GM23338 (cell line): ENCODE data around the gene AGBL4. TPM values are rescaled to one million over a fixed set of nuclear protein-coding genes. Genes with fewer than 3 reads are reported as not detected.

Experiments
- ATAC-seq: fragments of 200-7000 bp; cut with Tn5 transposase; 3 replicates; pipeline ENCODE4 v1.9.1; 2020
- DNase-seq: peaks from one replicate; pipeline ENCODE4 v3.0.0-alpha.2; 2015; ENCODE audit warnings: low spot score
- H2AFZ ChIP-seq: fragments of 200-600 bp; sonication (generic); 2 replicates; pipeline ENCODE4 v1.8.0; 2016; ENCODE audit warnings: antibody characterized with exemption, mild to moderate bottlenecking, moderate library complexity
- H3F3A ChIP-seq: fragments of 200-600 bp; sonication (generic); replicated peaks from 2 replicates; pipeline ENCODE4 v1.8.0; 2017; ENCODE audit warnings: antibody characterized with exemption, mixed run types, low read depth
- H3K27ac ChIP-seq: fragments of 200-600 bp; sonication (generic); 2 replicates; pipeline ENCODE4 v1.6.1; 2016; ENCODE audit warnings: low read depth
- H3K27me3 ChIP-seq: fragments of 200-600 bp; sonication (generic); 2 replicates; pipeline ENCODE4 v1.8.0; 2016; ENCODE audit warnings: mild to moderate bottlenecking, mixed run types, moderate library complexity; ENCODE audit not compliant: insufficient read depth
- H3K36me3 ChIP-seq: fragments of 200-600 bp; sonication (generic); 2 replicates; pipeline ENCODE4 v1.8.0; 2016; ENCODE audit warnings: mild to moderate bottlenecking; ENCODE audit not compliant: insufficient read depth
- H3K4me1 ChIP-seq: fragments of 200-600 bp; sonication (generic); 2 replicates; pipeline ENCODE4 v1.8.0; 2016; ENCODE audit warnings: mild to moderate bottlenecking, moderate library complexity; ENCODE audit not compliant: insufficient read depth
- H3K4me2 ChIP-seq: fragments of 200-600 bp; sonication (generic); 2 replicates; pipeline ENCODE4 v1.7.1; 2017; ENCODE audit warnings: mixed run types
- H3K4me3 ChIP-seq: fragments of 200-600 bp; sonication (generic); 2 replicates; pipeline ENCODE4 v1.6.1; 2016; ENCODE audit warnings: mixed run types
- H3K79me2 ChIP-seq: fragments of 200-600 bp; sonication (generic); replicated peaks from 2 replicates; pipeline ENCODE4 v1.8.0; 2017; ENCODE audit warnings: mild to moderate bottlenecking; ENCODE audit not compliant: insufficient read depth
- H3K9me2 ChIP-seq: fragments of 200-600 bp; sonication (generic); 2 replicates; pipeline ENCODE4 v1.8.0; 2017; ENCODE audit not compliant: insufficient read depth
- H4K20me1 ChIP-seq: fragments of 200-600 bp; sonication (generic); replicated peaks from 2 replicates; pipeline ENCODE4 v1.8.0; 2017; ENCODE audit warnings: mild to moderate bottlenecking; ENCODE audit not compliant: insufficient read depth
- H3K27ac Mint-ChIP-seq: 2 replicates; pipeline ENCODE4 v1.8.0; 2020; ENCODE audit warnings: inconsistent platforms, mild to moderate bottlenecking, moderate library complexity, mixed read lengths
- H3K27me3 Mint-ChIP-seq: 3 replicates; pipeline ENCODE4 v1.8.0; 2022; ENCODE audit warnings: low read depth, mild to moderate bottlenecking, moderate library complexity, mixed read lengths, inconsistent platforms; ENCODE audit not compliant: insufficient read depth, poor library complexity
- H3K36me3 Mint-ChIP-seq: 3 replicates; pipeline ENCODE4 v1.8.0; 2021; ENCODE audit warnings: low read depth, mild to moderate bottlenecking, inconsistent platforms, moderate library complexity, mixed read lengths
- H3K4me1 Mint-ChIP-seq: 3 replicates; pipeline ENCODE4 v1.8.0; 2020; ENCODE audit warnings: mild to moderate bottlenecking, inconsistent platforms, mixed read lengths
- H3K4me3 Mint-ChIP-seq: 3 replicates; pipeline ENCODE4 v1.8.0; 2021; ENCODE audit warnings: moderate library complexity, mild to moderate bottlenecking, inconsistent platforms, mixed read lengths
- H3K9me3 Mint-ChIP-seq: 3 replicates; pipeline ENCODE4 v1.8.0; 2020; ENCODE audit warnings: moderate library complexity, mild to moderate bottlenecking, inconsistent platforms, mixed read lengths
- CREB1 ChIP-seq: fragments of 250-450 bp; sonication (Bioruptor Pico); IDR thresholded peaks from 2 replicates; pipeline ENCODE4 v1.5.0; 2020; ENCODE audit warnings: low read depth, mild to moderate bottlenecking, moderate library complexity
- EZH2 ChIP-seq: fragments of 200-600 bp; sonication (generic); IDR thresholded peaks from one replicate; pipeline ENCODE4 v1.8.0; 2017; ENCODE audit warnings: antibody characterized with exemption, mild to moderate bottlenecking, low read depth; ENCODE audit not compliant: unreplicated experiment
- EZH2phosphoT487 ChIP-seq: fragments of 200-600 bp; sonication (generic); IDR thresholded peaks from one replicate; pipeline ENCODE4 v1.8.1; 2018; ENCODE audit warnings: antibody characterized with exemption; ENCODE audit not compliant: unreplicated experiment
- JUNB ChIP-seq: IDR thresholded peaks from one replicate; pipeline ENCODE4 v1.6.1; 2016; ENCODE audit warnings: antibody characterized with exemption; ENCODE audit not compliant: unreplicated experiment
- NANOG ChIP-seq: IDR thresholded peaks from 2 replicates; pipeline ENCODE4 v1.6.1; 2016; ENCODE audit warnings: antibody characterized with exemption, borderline replicate concordance
- POLR2AphosphoS5 ChIP-seq: IDR thresholded peaks from 2 replicates; pipeline ENCODE4 v1.6.1; 2016; ENCODE audit warnings: antibody characterized with exemption, low read depth
- REST ChIP-seq: IDR thresholded peaks from one replicate; pipeline ENCODE4 v1.6.1; 2018; ENCODE audit warnings: antibody characterized with exemption; ENCODE audit not compliant: unreplicated experiment
- STAT1 ChIP-seq: IDR thresholded peaks from one replicate; pipeline ENCODE4 v1.6.1; 2016; ENCODE audit warnings: antibody characterized with exemption; ENCODE audit not compliant: unreplicated experiment
- ZNF114 ChIP-seq: fragments of 250-450 bp; sonication (Bioruptor Pico); IDR thresholded peaks from 2 replicates; pipeline ENCODE4 v1.5.0; 2020; ENCODE audit warnings: mild to moderate bottlenecking, moderate library complexity
- ZNF331 ChIP-seq: fragments of 250-450 bp; sonication (Bioruptor Pico); IDR thresholded peaks from 2 replicates; pipeline ENCODE4 v1.5.0; 2020; ENCODE audit warnings: low read depth, mild to moderate bottlenecking, moderate library complexity
- ZNF462 ChIP-seq: fragments of 250-450 bp; sonication (Bioruptor Pico); IDR thresholded peaks from 2 replicates; pipeline ENCODE4 v1.5.0; 2020; ENCODE audit warnings: mild to moderate bottlenecking, moderate library complexity
- polyA plus RNA-seq: library from polyadenylated mRNA; unstranded; fragments of >200 nt; fragmentation: Nextera tagmentation; extraction: Ambion mirVana; gene quantifications from 2 replicates; pipeline ENCODE4 v1.2.1, GENCODE V29; 2016
- total RNA-seq: library from RNA; depleted of rRNA; stranded (reverse); fragments of >200 nt; shearing (Covaris generic); gene quantifications from 2 replicates; pipeline ENCODE4 v1.2.3, GENCODE V29; 2014
- TF ChIP-seq, protein P1 (sequence below): IDR thresholded peaks from 2 replicates; pipeline ENCODE4 v1.6.1; 2016; ENCODE audit warnings: antibody characterized with exemption

The AGBL4 gene
- total and polyA plus RNA-seq, 2 experiments from 2014 or later = 0.91 to 1.5 TPM

DNA sequence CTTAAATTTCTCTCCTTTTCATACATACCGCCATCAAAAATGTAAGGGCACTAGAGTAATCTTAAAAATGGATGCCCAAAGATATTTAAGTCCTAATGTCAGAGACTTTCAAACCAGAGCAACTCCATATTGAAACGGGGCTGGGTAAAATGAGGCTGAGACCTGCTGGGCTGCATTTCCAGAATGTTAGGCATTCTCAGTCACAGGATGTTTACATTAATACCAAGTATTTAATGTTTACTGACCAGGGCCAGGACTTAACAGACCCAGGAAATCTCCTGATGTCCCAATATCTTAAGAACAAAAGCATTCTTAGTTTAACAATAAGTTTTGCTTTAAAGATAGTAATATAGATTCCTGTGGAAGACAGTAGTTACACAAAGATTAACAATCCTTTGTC, 683.2 kb downstream of the AGBL4 start:
- DNase-seq (no peak), ATAC-seq (no peak)
- Mint-ChIP-seq H3K4me3 (no peak overlapping the region), H3K4me1 (no peaks in the 10 kb centered on the region), H3K27ac (no peak overlapping the region), H3K27me3 (no peaks in the 10 kb centered on the region), H3K36me3 (peaks cover 4% of the 10 kb centered on the region; the same call in 1 of the 3 replicates), H3K9me3 (peaks cover 90% of the 10 kb centered on the region)
- H3K36me3 ChIP-seq = no peaks in the 10 kb centered on the region; the same call in 1 of the 2 replicates
- H3K79me2 ChIP-seq = no peaks in the 10 kb centered on the region
- H3K9me2 ChIP-seq = no peaks in the 10 kb centered on the region
- TF ChIP-seq POLR2AphosphoS5 (no peak), STAT1 (no peak), CREB1 (CRISPR knock-in tag) (no peak), ZNF114 (CRISPR knock-in tag) (no peak)
- TF ChIP-seq, protein P1, sequence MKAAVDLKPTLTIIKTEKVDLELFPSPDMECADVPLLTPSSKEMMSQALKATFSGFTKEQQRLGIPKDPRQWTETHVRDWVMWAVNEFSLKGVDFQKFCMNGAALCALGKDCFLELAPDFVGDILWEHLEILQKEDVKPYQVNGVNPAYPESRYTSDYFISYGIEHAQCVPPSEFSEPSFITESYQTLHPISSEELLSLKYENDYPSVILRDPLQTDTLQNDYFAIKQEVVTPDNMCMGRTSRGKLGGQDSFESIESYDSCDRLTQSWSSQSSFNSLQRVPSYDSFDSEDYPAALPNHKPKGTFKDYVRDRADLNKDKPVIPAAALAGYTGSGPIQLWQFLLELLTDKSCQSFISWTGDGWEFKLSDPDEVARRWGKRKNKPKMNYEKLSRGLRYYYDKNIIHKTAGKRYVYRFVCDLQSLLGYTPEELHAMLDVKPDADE = no peak
- H3K4me1 ChIP-seq = no peaks in the 10 kb centered on the region
- no peaks in the 10 kb centered on the region for H3F3A ChIP-seq
- H3K4me2 ChIP-seq = no peak overlapping the region
- H3K27me3 ChIP-seq = no peaks in the 10 kb centered on the region
- no peak overlapping the region for H3K27ac ChIP-seq
- H2AFZ ChIP-seq = no peak overlapping the region
- no peaks in the 10 kb centered on the region for H4K20me1 ChIP-seq
- no peak overlapping the region for H3K4me3 ChIP-seq

- Histone ChIP-seq H3K4me2 (no peak overlapping the region), H3K36me3 (no peaks in the 10 kb centered on the region), H3K4me1 (no peaks in the 10 kb centered on the region), H3F3A (no peaks in the 10 kb centered on the region), H3K27me3 (no peaks in the 10 kb centered on the region), H4K20me1 (no peaks in the 10 kb centered on the region), H2AFZ (no peak overlapping the region), H3K79me2 (no peaks in the 10 kb centered on the region), H3K27ac (no peak overlapping the region), H3K9me2 (no peaks in the 10 kb centered on the region), H3K4me3 (no peak overlapping the region)
- Mint-ChIP-seq H3K27ac (no peak overlapping the region), H3K27me3 (no peaks in the 10 kb centered on the region), H3K36me3 (peaks cover 4% of the 10 kb centered on the region; the same call in 1 of the 3 replicates), H3K4me1 (no peaks in the 10 kb centered on the region), H3K9me3 (peaks cover 90% of the 10 kb centered on the region), H3K4me3 (no peak overlapping the region)
- ATAC-seq = no peak
- DNase-seq = no peak
- TF ChIP-seq CREB1 (CRISPR knock-in tag) (no peak), EZH2 (no peak), ZNF331 (no peak), ZNF114 (CRISPR knock-in tag) (no peak), POLR2AphosphoS5 (no peak), EZH2phosphoT487 (no peak), REST (no peak), NANOG (no peak), STAT1 (no peak), JUNB (no peak), ZNF462 (CRISPR knock-in tag) (no peak)
Observed at GRCh38 chr1:49339043-49339442, 684.7 kb downstream of the AGBL4 start.
